Lower leg skin (tissue), 3 donors: ENCODE data around the gene RAPGEF5.

Experiments used
- POLR2A ChIP-seq, 2 donors: fragments of 450-650 bp; IDR thresholded peaks; one replicate each; pipeline ENCODE4 v1.6.1; 2016 to 2017; ENCODE audit warnings: antibody characterized with exemption in 2 of 2, mild to moderate bottlenecking in 1 of 2, moderate library complexity in 1 of 2
- TF ChIP-seq, protein P1 (sequence below), 3 donors: fragments of 450-650 bp; IDR thresholded peaks; one replicate each; pipeline ENCODE4 v1.5.1; 2016; ENCODE audit warnings: antibody characterized with exemption in 3 of 3, mild to moderate bottlenecking in 3 of 3, moderate library complexity in 2 of 3

DNA sequence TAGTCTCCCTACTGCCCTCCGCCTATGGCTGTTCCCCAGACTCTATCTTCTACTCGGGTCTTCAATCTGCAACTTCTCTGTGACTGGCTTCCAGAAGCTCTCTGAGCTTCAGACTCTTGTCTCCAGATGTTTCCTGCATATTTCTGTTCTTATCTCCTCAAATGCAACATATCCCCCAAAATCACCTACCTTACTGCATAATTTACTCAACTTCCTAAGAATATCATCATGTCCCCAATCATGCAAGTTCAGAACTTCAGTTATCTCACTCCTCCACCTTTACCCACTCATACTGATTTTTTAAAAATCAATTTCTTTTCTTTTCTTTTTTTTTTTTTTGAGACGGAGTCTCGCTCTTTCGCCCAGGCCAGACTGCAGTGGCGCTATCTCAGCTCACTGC is 68.8 kb downstream of the RAPGEF5 start:
- TF ChIP-seq, protein P1, sequence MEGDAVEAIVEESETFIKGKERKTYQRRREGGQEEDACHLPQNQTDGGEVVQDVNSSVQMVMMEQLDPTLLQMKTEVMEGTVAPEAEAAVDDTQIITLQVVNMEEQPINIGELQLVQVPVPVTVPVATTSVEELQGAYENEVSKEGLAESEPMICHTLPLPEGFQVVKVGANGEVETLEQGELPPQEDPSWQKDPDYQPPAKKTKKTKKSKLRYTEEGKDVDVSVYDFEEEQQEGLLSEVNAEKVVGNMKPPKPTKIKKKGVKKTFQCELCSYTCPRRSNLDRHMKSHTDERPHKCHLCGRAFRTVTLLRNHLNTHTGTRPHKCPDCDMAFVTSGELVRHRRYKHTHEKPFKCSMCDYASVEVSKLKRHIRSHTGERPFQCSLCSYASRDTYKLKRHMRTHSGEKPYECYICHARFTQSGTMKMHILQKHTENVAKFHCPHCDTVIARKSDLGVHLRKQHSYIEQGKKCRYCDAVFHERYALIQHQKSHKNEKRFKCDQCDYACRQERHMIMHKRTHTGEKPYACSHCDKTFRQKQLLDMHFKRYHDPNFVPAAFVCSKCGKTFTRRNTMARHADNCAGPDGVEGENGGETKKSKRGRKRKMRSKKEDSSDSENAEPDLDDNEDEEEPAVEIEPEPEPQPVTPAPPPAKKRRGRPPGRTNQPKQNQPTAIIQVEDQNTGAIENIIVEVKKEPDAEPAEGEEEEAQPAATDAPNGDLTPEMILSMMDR (IDR thresholded peaks at IDR 0.05): no peak
- TF ChIP-seq POLR2A (IDR thresholded peaks at IDR 0.05): no peak
